Endothelial cell (in vitro differentiated cells): ENCODE measurements around the gene HM13. TPM values are rescaled to one million over a fixed set of nuclear protein-coding genes. Genes with fewer than 3 reads are reported as not detected.

Experiments
- DNase-seq: peaks from one replicate; pipeline ENCODE4 v3.0.0; 2021; ENCODE audit warnings: low spot score
- H3K27ac Mint-ChIP-seq: one replicate; pipeline ENCODE4 v1.8.0; 2021; ENCODE audit warnings: mixed read lengths, inconsistent platforms; ENCODE audit not compliant: unreplicated experiment
- H3K27me3 Mint-ChIP-seq: one replicate; pipeline ENCODE4 v1.8.0; 2021; ENCODE audit warnings: mild to moderate bottlenecking, moderate library complexity, mixed read lengths, inconsistent platforms; ENCODE audit not compliant: unreplicated experiment
- H3K36me3 Mint-ChIP-seq: one replicate; pipeline ENCODE4 v1.8.0; 2021; ENCODE audit warnings: mild to moderate bottlenecking, low read depth, mixed read lengths, inconsistent platforms; ENCODE audit not compliant: unreplicated experiment
- H3K4me1 Mint-ChIP-seq: one replicate; pipeline ENCODE4 v1.8.0; 2021; ENCODE audit warnings: mild to moderate bottlenecking, mixed read lengths, inconsistent platforms; ENCODE audit not compliant: unreplicated experiment
- H3K4me3 Mint-ChIP-seq: one replicate; pipeline ENCODE4 v1.8.0; 2021; ENCODE audit warnings: mild to moderate bottlenecking, mixed read lengths, inconsistent platforms; ENCODE audit not compliant: unreplicated experiment
- H3K9me3 Mint-ChIP-seq: one replicate; pipeline ENCODE4 v1.8.0; 2021; ENCODE audit warnings: mixed read lengths, inconsistent platforms; ENCODE audit not compliant: unreplicated experiment
- CTCF ChIP-seq: fragments of 200-600 bp; sonication (generic); IDR thresholded peaks from one replicate; pipeline ENCODE4 v1.5.0; 2021; ENCODE audit warnings: antibody characterized with exemption; ENCODE audit not compliant: unreplicated experiment
- total RNA-seq: library from RNA; stranded (reverse); fragmentation: NEBNext Ultra II Directional; extraction: Animal tissue kit (Norgen Biotek cat#: 25700); gene quantifications from one replicate; pipeline ENCODE4 v1.2.1, GENCODE V29; 2021; ENCODE audit not compliant: unreplicated experiment

HM13 gene
- total RNA-seq, 1 donor from 2014 or later: 153 TPM

- Mint-ChIP-seq H3K4me1 (peaks cover 3% of the 10 kb centered on the region), H3K4me3 (no peak overlapping the region), H3K27me3 (no peaks in the 10 kb centered on the region), H3K36me3 (no peaks in the 10 kb centered on the region), H3K27ac (no peak overlapping the region), H3K9me3 (no peaks in the 10 kb centered on the region)
- DNase-seq: no peak
- no peak for TF ChIP-seq CTCF
Observed at GRCh38 chr20:31490752-31491151, 23.5 kb upstream of the HM13 start.

GRCh38 chr20:31494131-31494530, 20.1 kb upstream of the HM13 start:
- Mint-ChIP-seq H3K27ac (no peak overlapping the region), H3K4me3 (no peak overlapping the region), H3K9me3 (no peaks in the 10 kb centered on the region), H3K4me1 (no peaks in the 10 kb centered on the region), H3K27me3 (peaks cover 2% of the 10 kb centered on the region), H3K36me3 (no peaks in the 10 kb centered on the region)
- peak; percentile 34 for DNase-seq
- peak; percentile 42 for TF ChIP-seq CTCF

- no peak for TF ChIP-seq CTCF
- DNase-seq: no peak
- Mint-ChIP-seq H3K36me3 (no peaks in the 10 kb centered on the region), H3K27ac (no peak overlapping the region), H3K27me3 (peaks cover 4% of the 10 kb centered on the region), H3K9me3 (no peaks in the 10 kb centered on the region), H3K4me1 (no peaks in the 10 kb centered on the region), H3K4me3 (no peak overlapping the region)
Observed at GRCh38 chr20:31496761-31497295, 17.4 kb upstream of the HM13 start.

- no peak for DNase-seq
- Mint-ChIP-seq H3K9me3 (no peaks in the 10 kb centered on the region), H3K4me3 (no peak overlapping the region), H3K27me3 (peaks cover 6% of the 10 kb centered on the region), H3K36me3 (no peaks in the 10 kb centered on the region), H3K4me1 (no peaks in the 10 kb centered on the region), H3K27ac (no peak overlapping the region)
- no peak for TF ChIP-seq CTCF
Observed at GRCh38 chr20:31497838-31498540, 16.3 kb upstream of the HM13 start.

GRCh38 chr20:31500527-31500926, 13.7 kb upstream of the HM13 start:
- Mint-ChIP-seq H3K4me3 (no peak overlapping the region), H3K27ac (no peak overlapping the region), H3K9me3 (no peaks in the 10 kb centered on the region), H3K27me3 (peaks cover 6% of the 10 kb centered on the region), H3K4me1 (no peaks in the 10 kb centered on the region), H3K36me3 (no peaks in the 10 kb centered on the region)
- no peak for TF ChIP-seq CTCF
- no peak for DNase-seq
